ENCODE data around the gene SPRY1. TPM values are rescaled to one million over a fixed set of nuclear protein-coding genes. Genes with fewer than 3 reads are reported as not detected.

SPRY1 gene
- total RNA-seq, 3 donors from 2014 or later, result 26.5 to 46.4 (median 27.2) TPM

DNA sequence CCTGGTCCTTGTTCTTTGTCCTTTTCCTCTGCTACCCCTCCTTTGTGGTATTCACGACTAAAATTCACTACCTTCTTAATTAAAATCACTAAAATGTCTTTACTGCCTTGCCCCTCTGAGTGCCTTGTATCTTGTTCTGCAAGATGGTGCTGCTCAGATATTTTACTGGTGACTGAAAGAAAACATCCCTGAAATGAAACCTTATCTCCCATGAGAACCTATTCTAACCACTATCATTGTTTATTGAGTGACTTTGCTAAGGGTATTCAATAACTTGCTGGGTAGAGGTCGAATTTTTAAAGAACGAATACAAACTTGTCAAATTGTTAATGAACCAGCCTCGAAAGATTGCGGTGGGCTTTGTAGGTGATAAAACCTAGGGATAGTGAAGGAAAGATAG is 52.8 kb downstream of the SPRY1 start:
- Histone ChIP-seq H3K9me3 (no peaks in the 10 kb centered on the region), H3K4me3 (no peak overlapping the region), H3K4me1 (ENCODE audit: low read depth) (no peaks in the 10 kb centered on the region), H3K36me3 (ENCODE audit: low read depth) (no peaks in the 10 kb centered on the region)
- TF ChIP-seq, protein P1, sequence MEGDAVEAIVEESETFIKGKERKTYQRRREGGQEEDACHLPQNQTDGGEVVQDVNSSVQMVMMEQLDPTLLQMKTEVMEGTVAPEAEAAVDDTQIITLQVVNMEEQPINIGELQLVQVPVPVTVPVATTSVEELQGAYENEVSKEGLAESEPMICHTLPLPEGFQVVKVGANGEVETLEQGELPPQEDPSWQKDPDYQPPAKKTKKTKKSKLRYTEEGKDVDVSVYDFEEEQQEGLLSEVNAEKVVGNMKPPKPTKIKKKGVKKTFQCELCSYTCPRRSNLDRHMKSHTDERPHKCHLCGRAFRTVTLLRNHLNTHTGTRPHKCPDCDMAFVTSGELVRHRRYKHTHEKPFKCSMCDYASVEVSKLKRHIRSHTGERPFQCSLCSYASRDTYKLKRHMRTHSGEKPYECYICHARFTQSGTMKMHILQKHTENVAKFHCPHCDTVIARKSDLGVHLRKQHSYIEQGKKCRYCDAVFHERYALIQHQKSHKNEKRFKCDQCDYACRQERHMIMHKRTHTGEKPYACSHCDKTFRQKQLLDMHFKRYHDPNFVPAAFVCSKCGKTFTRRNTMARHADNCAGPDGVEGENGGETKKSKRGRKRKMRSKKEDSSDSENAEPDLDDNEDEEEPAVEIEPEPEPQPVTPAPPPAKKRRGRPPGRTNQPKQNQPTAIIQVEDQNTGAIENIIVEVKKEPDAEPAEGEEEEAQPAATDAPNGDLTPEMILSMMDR (IDR thresholded peaks at IDR 0.05), result no peak
- intact Hi-C loops (cut with DNase I, micrococcal nuclease), result no loop called here
- no peak for DNase-seq
- no peak for ATAC-seq

DNA sequence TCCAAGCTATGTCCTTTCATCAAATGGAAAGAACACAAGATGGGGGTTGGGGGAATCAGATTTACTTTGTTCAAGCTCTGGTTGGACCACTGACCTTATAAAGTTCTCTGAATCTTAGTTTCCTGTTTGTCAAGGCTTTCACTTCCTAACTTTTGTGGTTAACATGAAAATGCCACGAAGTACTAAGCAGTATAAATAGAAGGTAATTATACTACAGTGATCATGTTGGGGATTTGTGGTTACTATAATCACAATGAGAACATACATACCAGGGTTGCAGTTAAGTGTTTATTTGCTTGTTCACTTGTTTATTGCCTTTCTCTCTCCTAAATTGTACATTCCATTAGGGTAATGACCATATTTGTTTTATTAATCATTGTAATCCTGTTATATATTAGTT is 53.2 kb downstream of the SPRY1 start:
- peak; percentile 58 for ATAC-seq
- H3K9me3 ChIP-seq, result no peaks in the 10 kb centered on the region
- no peaks in the 10 kb centered on the region for H3K4me1 ChIP-seq (ENCODE audit: low read depth)
- intact Hi-C loops (cut with DNase I, micrococcal nuclease), result no loop called here
- no peak for DNase-seq
- H3K36me3 ChIP-seq (ENCODE audit: low read depth), result no peaks in the 10 kb centered on the region
- no peak overlapping the region for H3K4me3 ChIP-seq
- TF ChIP-seq, protein P1 (IDR thresholded peaks at IDR 0.05), result no peak

DNA sequence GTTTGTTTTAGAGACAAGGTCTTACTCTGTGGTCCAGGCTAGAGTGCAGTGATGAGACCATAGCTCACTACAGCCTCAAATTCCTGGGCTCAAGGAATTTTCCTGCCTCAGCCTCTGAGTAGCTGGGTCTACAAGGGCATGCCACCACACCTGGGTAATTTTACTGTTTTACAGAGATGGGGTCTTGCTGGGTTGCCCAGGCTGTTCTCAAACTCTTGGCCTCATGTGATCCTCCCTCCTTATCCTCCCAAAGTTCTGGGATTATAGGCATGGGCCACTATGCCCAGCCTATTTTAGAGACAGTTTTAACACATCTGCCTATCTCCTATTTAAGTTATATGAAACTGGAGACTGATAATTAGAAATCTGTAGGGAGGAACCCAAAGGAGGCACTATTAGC is 53.8 kb downstream of the SPRY1 start:
- TF ChIP-seq, protein P1 (IDR thresholded peaks at IDR 0.05), result no peak
- Histone ChIP-seq H3K4me3 (no peak overlapping the region), H3K9me3 (no peaks in the 10 kb centered on the region), H3K36me3 (ENCODE audit: low read depth) (no peaks in the 10 kb centered on the region), H3K4me1 (ENCODE audit: low read depth) (no peaks in the 10 kb centered on the region)
- no peak for ATAC-seq
- DNase-seq, result no peak
- intact Hi-C loops (cut with DNase I, micrococcal nuclease), result no loop called here

DNA sequence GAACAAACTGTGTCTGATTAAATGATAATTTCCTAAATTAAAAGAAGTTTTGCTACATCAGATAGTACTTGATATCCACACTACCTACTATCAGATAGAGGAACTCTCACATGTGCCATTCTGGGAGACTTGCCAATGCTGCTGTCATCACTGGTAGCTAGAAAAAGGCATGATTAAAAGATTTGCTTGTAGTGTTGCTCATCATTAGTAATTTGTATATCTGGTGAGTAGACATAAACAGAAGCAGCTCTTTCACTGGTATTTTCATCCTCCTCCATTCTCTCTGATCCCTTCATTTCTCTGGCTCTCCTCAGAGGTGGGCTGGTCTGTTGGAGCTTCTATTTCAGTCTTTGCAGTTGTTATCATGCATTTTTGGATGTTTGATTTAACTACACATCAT is 56.0 kb downstream of the SPRY1 start:
- H3K4me1 ChIP-seq (ENCODE audit: low read depth), result no peaks in the 10 kb centered on the region
- TF ChIP-seq, protein P1 (IDR thresholded peaks at IDR 0.05), result no peak
- ATAC-seq (peak; percentile 34), DNase-seq (peak in 1 of 3 donors; percentile 60)
- H3K36me3 ChIP-seq (ENCODE audit: low read depth), result no peaks in the 10 kb centered on the region
- intact Hi-C loops (cut with DNase I, micrococcal nuclease), result no loop called here
- no peak overlapping the region for H3K4me3 ChIP-seq
- no peaks in the 10 kb centered on the region for H3K9me3 ChIP-seq

DNA sequence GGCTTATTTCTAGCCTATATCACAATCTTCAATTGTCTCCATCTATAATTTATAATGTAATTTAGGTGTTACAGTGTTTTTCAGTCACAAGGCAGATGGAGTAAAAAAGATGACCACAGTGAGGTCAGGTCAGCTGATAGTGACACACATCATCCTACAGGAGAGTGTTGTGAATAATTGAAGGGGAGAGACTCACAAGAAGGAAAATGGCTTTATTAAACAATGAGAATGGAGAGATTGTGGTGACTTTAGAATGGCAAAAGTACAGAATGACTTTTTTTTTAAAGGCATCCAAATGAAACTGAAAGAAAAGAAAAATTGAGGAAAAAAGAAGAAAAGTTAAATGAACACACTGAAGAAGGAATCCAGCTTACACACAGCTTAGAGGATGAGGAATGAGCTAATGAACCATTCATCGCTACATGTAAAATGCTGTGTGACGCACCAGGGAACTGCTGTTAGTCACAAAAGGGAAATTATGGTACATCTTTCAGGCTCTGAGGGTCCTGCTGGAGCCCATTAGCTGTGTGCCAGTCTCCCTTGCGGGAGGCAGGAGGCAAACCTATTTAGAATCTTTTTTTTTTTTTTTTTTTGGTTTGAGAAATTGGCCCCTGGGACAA is 56.6 kb downstream of the SPRY1 start:
- H3K4me1 ChIP-seq (ENCODE audit: low read depth), result no peaks in the 10 kb centered on the region
- TF ChIP-seq, protein P1 (IDR thresholded peaks at IDR 0.05), result no peak
- no peaks in the 10 kb centered on the region for H3K9me3 ChIP-seq
- H3K36me3 ChIP-seq (ENCODE audit: low read depth), result no peaks in the 10 kb centered on the region
- H3K4me3 ChIP-seq, result no peak overlapping the region
- no peak for DNase-seq
- intact Hi-C loops (cut with DNase I, micrococcal nuclease), result no loop called here
- ATAC-seq, result no peak

All from mucosa of descending colon (tissue), 3 donors.